ENCODE results near the gene CACNA2D1. TPM values are rescaled to one million over a fixed set of nuclear protein-coding genes. Genes with fewer than 3 reads are reported as not detected.

The CACNA2D1 gene
- total and polyA plus RNA-seq, 8 donors: 10.7 to 20.8 (median 16.6) TPM

- H3K4me1 ChIP-seq: no peaks in the 10 kb centered on the region
- H3K27me3 ChIP-seq: no peaks in the 10 kb centered on the region
- no peaks in the 10 kb centered on the region for H3K36me3 ChIP-seq
- DNase-seq: no peak
- TF ChIP-seq, protein P1, sequence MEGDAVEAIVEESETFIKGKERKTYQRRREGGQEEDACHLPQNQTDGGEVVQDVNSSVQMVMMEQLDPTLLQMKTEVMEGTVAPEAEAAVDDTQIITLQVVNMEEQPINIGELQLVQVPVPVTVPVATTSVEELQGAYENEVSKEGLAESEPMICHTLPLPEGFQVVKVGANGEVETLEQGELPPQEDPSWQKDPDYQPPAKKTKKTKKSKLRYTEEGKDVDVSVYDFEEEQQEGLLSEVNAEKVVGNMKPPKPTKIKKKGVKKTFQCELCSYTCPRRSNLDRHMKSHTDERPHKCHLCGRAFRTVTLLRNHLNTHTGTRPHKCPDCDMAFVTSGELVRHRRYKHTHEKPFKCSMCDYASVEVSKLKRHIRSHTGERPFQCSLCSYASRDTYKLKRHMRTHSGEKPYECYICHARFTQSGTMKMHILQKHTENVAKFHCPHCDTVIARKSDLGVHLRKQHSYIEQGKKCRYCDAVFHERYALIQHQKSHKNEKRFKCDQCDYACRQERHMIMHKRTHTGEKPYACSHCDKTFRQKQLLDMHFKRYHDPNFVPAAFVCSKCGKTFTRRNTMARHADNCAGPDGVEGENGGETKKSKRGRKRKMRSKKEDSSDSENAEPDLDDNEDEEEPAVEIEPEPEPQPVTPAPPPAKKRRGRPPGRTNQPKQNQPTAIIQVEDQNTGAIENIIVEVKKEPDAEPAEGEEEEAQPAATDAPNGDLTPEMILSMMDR (IDR thresholded peaks at IDR 0.05): no peak
- no peak for ATAC-seq
- no peak overlapping the region for H3K27ac ChIP-seq
- intact Hi-C loops (cut with DNase I): no loop called here
- H3K4me3 ChIP-seq: no peak overlapping the region
- no peaks in the 10 kb centered on the region for H3K9me3 ChIP-seq
These were observed 78.9 kb downstream of the CACNA2D1 start for GRCh38 chr7:82364671-82365070.

- intact Hi-C loops (cut with DNase I): no loop called here
- no peak for DNase-seq
- Histone ChIP-seq H3K4me1 (no peaks in the 10 kb centered on the region), H3K9me3 (no peaks in the 10 kb centered on the region), H3K4me3 (no peak overlapping the region), H3K36me3 (no peaks in the 10 kb centered on the region), H3K27ac (no peak overlapping the region), H3K27me3 (no peaks in the 10 kb centered on the region)
- no peak for ATAC-seq
- TF ChIP-seq, protein P1 (IDR thresholded peaks at IDR 0.05): no peak
These were observed 79.5 kb downstream of the CACNA2D1 start for GRCh38 chr7:82364048-82364447.

GRCh38 chr7:82362129-82362706, 81.4 kb downstream of the CACNA2D1 start:
- no peak overlapping the region for H3K4me3 ChIP-seq
- no peak for DNase-seq
- H3K4me1 ChIP-seq: no peaks in the 10 kb centered on the region
- H3K36me3 ChIP-seq: no peaks in the 10 kb centered on the region
- intact Hi-C loops (cut with DNase I): no loop called here
- no peak for ATAC-seq
- no peaks in the 10 kb centered on the region for H3K27me3 ChIP-seq
- no peaks in the 10 kb centered on the region for H3K9me3 ChIP-seq
- H3K27ac ChIP-seq: no peak overlapping the region
- TF ChIP-seq, protein P1 (IDR thresholded peaks at IDR 0.05): no peak

- no peaks in the 10 kb centered on the region for H3K9me3 ChIP-seq
- TF ChIP-seq, protein P1 (IDR thresholded peaks at IDR 0.05): no peak
- intact Hi-C loops (cut with DNase I): no loop called here
- H3K27ac ChIP-seq: no peak overlapping the region
- H3K4me1 ChIP-seq: no peaks in the 10 kb centered on the region
- DNase-seq (no peak), ATAC-seq (no peak)
- H3K36me3 ChIP-seq: no peaks in the 10 kb centered on the region
- H3K4me3 ChIP-seq: no peak overlapping the region
- no peaks in the 10 kb centered on the region for H3K27me3 ChIP-seq
These were observed 82.8 kb downstream of the CACNA2D1 start for GRCh38 chr7:82360591-82361368.

- no peak overlapping the region for H3K4me3 ChIP-seq
- no peaks in the 10 kb centered on the region for H3K36me3 ChIP-seq
- intact Hi-C loops (cut with DNase I): no loop called here
- H3K4me1 ChIP-seq: no peaks in the 10 kb centered on the region
- no peaks in the 10 kb centered on the region for H3K9me3 ChIP-seq
- TF ChIP-seq, protein P1 (IDR thresholded peaks at IDR 0.05): no peak
- H3K27ac ChIP-seq: no peak overlapping the region
- no peak for ATAC-seq
- H3K27me3 ChIP-seq: no peaks in the 10 kb centered on the region
- DNase-seq: no peak
These were observed 84.2 kb downstream of the CACNA2D1 start for GRCh38 chr7:82359426-82359825.
